Stimulated activated CD4-positive, alpha-beta T cell treated with anti-CD3 and anti-CD28 coated beads, Interleukin-1b, Interleukin-23, amount 100 ng/mL, for 1 hour (primary cell): Measurements from ENCODE around the gene LANCL3.
"Not testable (repeated sequence)": the region's sequence is repeated elsewhere in the genome, so short reads cannot be mapped to it uniquely, and the experiment has no call there.

ENCODE experiments used
- DNase-seq, 2 donors: peaks; one replicate each; pipeline ENCODE4 v3.0.0-alpha.2; 2020; ENCODE audit warnings: low read depth in 2 of 2

Gene LANCL3

GRCh38 chrX:37571426-37572107 lies at the start of gene LANCL3:
Gene LANCL3 (plus strand): TSS chrX:37571661. CDS start chrX:37571871, 210 bp downstream.
- DNase-seq = not testable (repeated sequence)

GRCh38 chrX:37523673-37524072 lies 47.8 kb upstream of the LANCL3 start:
- not testable (repeated sequence) for DNase-seq

- no peak for DNase-seq
Measured at GRCh38 chrX:37541991-37542390, 29.5 kb upstream of the LANCL3 start.

GRCh38 chrX:37542791-37543190 lies 28.7 kb upstream of the LANCL3 start:
- DNase-seq = no peak

- no peak for DNase-seq
Measured at GRCh38 chrX:37543324-37543723, 28.1 kb upstream of the LANCL3 start.

- DNase-seq = not testable (repeated sequence)
Measured at GRCh38 chrX:37544531-37544930, 26.9 kb upstream of the LANCL3 start.

GRCh38 chrX:37545066-37545465 lies 26.4 kb upstream of the LANCL3 start:
- DNase-seq = no peak

GRCh38 chrX:37549619-37550018 lies 21.8 kb upstream of the LANCL3 start:
- DNase-seq = not testable (repeated sequence)

GRCh38 chrX:37553476-37553875 lies 18.0 kb upstream of the LANCL3 start:
- no peak for DNase-seq

GRCh38 chrX:37565254-37565653 lies 6.2 kb upstream of the LANCL3 start:
- not testable (repeated sequence) for DNase-seq

- DNase-seq = not testable (repeated sequence)
Measured at GRCh38 chrX:37570349-37570748, 1.1 kb upstream of the LANCL3 start.

GRCh38 chrX:37572108-37572587 lies 687 bp downstream of the LANCL3 start:
- DNase-seq = not testable (repeated sequence)

GRCh38 chrX:37573121-37573520 lies 1.7 kb downstream of the LANCL3 start:
- DNase-seq = not testable (repeated sequence)

- DNase-seq = no peak
Measured at GRCh38 chrX:37578045-37578444, 6.6 kb downstream of the LANCL3 start.

- no peak for DNase-seq
Measured at GRCh38 chrX:37580080-37580479, 8.6 kb downstream of the LANCL3 start.

GRCh38 chrX:37587337-37587736 lies 15.9 kb downstream of the LANCL3 start:
- not testable (repeated sequence) for DNase-seq

- no peak for DNase-seq
Measured at GRCh38 chrX:37590047-37590446, 18.6 kb downstream of the LANCL3 start.

- DNase-seq = no peak
Measured at GRCh38 chrX:37594755-37595382, 23.4 kb downstream of the LANCL3 start.

GRCh38 chrX:37599729-37600128 lies 28.3 kb downstream of the LANCL3 start:
- DNase-seq = no peak

GRCh38 chrX:37603938-37604409 lies 32.5 kb downstream of the LANCL3 start:
- DNase-seq = no peak

- DNase-seq = no peak
Measured at GRCh38 chrX:37607243-37607642, 35.8 kb downstream of the LANCL3 start.

- no peak for DNase-seq
Measured at GRCh38 chrX:37608156-37608555, 36.7 kb downstream of the LANCL3 start.

- no peak for DNase-seq
Measured at GRCh38 chrX:37609727-37610126, 38.3 kb downstream of the LANCL3 start.
